OCI-LY7 (cell line): ENCODE measurements around the gene PKD1L1.

ENCODE experiments used
- CTCF ChIP-seq: fragments of 200-600 bp; sonication (generic); conservative IDR thresholded peaks from 2 replicates; pipeline ENCODE4 v1.5.1; 2014; ENCODE audit warnings: mild to moderate bottlenecking, antibody characterized with exemption, low read length, moderate library complexity, mixed read lengths
- EZH2phosphoT487 ChIP-seq: fragments of 200-600 bp; sonication (generic); IDR thresholded peaks from 2 replicates; pipeline ENCODE4 v1.6.1; 2018; ENCODE audit warnings: low read depth, borderline replicate concordance, mild to moderate bottlenecking, mixed run types, antibody characterized with exemption, low read length, moderate library complexity, mixed read lengths

GRCh38 chr7:47806701-47807103 is 141.6 kb downstream of the PKD1L1 start:
- TF ChIP-seq CTCF (no peak), EZH2phosphoT487 (no peak)
